SH-SY5Y (cell line): ENCODE data around the gene KCNG3.

Experiments
- GATA2 ChIP-seq: IDR thresholded peaks from 2 replicates; pipeline ENCODE4 v1.6.1; 2011; ENCODE audit warnings: mild to moderate bottlenecking, low read depth, low read length
- GATA3 ChIP-seq: IDR thresholded peaks from 2 replicates; pipeline ENCODE4 v1.6.1; 2011; ENCODE audit warnings: low read depth, mild to moderate bottlenecking, low read length, moderate library complexity

DNA sequence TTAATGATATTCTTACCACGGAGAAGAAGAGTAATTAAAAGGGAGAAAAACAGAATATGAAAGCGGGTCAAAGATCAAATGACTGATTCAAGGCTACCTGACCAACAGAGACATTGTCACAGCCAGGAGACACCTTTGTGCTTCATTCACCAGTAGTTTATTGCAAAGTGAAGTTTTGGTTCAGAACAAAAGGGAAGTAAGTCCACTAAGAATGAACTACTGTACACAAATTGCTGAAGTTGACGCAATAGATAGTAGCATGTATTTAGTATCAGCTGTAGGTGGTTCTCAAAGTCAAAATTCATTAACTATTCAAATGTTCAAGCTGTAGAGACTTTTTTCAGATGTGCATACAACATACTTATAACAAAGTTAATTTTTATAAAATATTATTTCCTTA, 68.1 kb downstream of the KCNG3 start:
- TF ChIP-seq GATA2 = no peak
- TF ChIP-seq GATA3 = no peak
